ENCODE results near the gene CX3CL1. TPM values are rescaled to one million over a fixed set of nuclear protein-coding genes. Genes with fewer than 3 reads are reported as not detected.

The CX3CL1 gene
- total RNA-seq, 1 donor from 2014 or later, result 0.31 TPM

DNA sequence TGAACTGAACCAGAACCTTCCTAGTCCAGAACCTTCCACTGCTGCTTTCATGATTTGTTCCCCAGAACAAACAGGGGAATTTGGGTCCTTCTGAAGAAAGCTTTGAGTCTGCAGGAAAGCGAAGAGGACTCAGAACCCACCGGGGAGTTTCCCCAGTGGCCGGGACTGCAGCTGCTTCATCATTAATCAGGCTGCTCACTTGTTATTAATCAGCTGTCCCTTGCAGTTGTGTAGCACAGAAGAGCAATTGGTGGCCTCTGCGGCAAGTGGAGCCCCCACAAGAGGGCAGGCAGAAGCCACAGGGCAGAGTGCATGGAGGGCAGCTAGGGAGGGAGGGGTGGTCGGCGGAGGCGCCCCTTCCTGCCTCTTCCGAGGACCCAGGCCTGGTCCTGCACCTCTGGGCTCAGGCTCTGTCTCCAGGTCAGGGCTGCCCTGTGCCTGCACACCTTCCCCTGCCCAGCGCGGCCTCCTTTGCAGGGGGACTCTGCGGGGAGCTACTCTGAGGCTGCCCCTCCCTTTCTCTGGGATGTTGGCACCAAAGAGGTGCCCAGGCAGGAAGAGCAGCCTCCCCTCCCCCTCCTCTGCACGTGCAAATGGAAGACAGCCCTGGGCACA, 39.2 kb downstream of the CX3CL1 start:
- DNase-seq, result no peak
- TF ChIP-seq, protein P1, sequence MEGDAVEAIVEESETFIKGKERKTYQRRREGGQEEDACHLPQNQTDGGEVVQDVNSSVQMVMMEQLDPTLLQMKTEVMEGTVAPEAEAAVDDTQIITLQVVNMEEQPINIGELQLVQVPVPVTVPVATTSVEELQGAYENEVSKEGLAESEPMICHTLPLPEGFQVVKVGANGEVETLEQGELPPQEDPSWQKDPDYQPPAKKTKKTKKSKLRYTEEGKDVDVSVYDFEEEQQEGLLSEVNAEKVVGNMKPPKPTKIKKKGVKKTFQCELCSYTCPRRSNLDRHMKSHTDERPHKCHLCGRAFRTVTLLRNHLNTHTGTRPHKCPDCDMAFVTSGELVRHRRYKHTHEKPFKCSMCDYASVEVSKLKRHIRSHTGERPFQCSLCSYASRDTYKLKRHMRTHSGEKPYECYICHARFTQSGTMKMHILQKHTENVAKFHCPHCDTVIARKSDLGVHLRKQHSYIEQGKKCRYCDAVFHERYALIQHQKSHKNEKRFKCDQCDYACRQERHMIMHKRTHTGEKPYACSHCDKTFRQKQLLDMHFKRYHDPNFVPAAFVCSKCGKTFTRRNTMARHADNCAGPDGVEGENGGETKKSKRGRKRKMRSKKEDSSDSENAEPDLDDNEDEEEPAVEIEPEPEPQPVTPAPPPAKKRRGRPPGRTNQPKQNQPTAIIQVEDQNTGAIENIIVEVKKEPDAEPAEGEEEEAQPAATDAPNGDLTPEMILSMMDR (IDR thresholded peaks at IDR 0.05), result no peak
- Mint-ChIP-seq H3K9me3 (no peaks in the 10 kb centered on the region), H3K27ac (no peak overlapping the region), H3K36me3 (ENCODE audit: low read depth) (no peaks in the 10 kb centered on the region), H3K4me3 (no peak overlapping the region), H3K4me1 (peaks cover 55% of the 10 kb centered on the region), H3K27me3 (no peaks in the 10 kb centered on the region)
- intact Hi-C loops (cut with micrococcal nuclease), result loop anchor here (2.0 to 10.0 kb wide), 3 partner anchors 15 to 447 kb away; partner anchors contain the start of genes CETP and KATNB1
- ChIA-PET CTCF (no interaction called here), POLR2A (interaction anchor here (0.7 to 3.7 kb wide), 10 partner anchors 11 to 112 kb away, joined by 3 to 22 read pairs (median 5); no protein-coding TSS in a partner anchor)
- ATAC-seq (ENCODE audit: low read depth), result no peak

DNA sequence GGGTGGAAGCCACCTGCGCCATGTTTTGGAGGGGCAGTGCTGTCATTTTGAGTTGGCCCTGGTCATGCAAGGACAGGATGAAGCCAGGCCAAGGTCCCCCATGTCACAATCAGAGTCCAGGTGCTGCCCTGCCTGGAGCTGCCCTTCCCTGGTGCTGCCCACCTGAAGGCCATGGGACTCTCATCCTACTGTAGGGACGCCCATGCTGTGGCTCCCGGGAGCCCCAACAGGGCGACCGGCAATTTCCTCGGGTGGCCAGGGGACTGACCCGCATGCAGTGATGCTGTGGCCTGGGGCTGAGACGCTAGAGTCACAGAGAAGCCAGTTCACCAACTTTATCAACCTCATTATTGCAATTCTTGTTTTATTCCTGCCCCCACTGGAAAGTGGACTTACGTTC, 40.3 kb downstream of the CX3CL1 start:
- TF ChIP-seq, protein P1 (IDR thresholded peaks at IDR 0.05), result no peak
- peaks cover 64% of the 10 kb centered on the region for H3K4me1 Mint-ChIP-seq
- ATAC-seq (ENCODE audit: low read depth), result no peak
- H3K4me3 Mint-ChIP-seq, result no peak overlapping the region
- peak overlapping the region; percentile 81 for H3K27ac Mint-ChIP-seq
- POLR2A ChIA-PET, result interaction anchor here (1.1 to 3.7 kb wide), 8 partner anchors 12 to 113 kb away, joined by 8 to 22 read pairs (median 16); no protein-coding TSS in a partner anchor
- DNase-seq, result no peak
- no peaks in the 10 kb centered on the region for H3K9me3 Mint-ChIP-seq
- H3K27me3 Mint-ChIP-seq, result no peaks in the 10 kb centered on the region
- intact Hi-C loops (cut with micrococcal nuclease), result loop anchor here (10.0 kb wide), 2 partner anchors 322 to 448 kb away; partner anchors contain the start of genes CETP and KATNB1
- no peaks in the 10 kb centered on the region for H3K36me3 Mint-ChIP-seq (ENCODE audit: low read depth)
- CTCF ChIA-PET, result interaction anchor here (0.5 to 1.7 kb wide), 4 partner anchors 24 to 111 kb away, joined by 3 to 15 read pairs (median 4); no protein-coding TSS in a partner anchor

DNA sequence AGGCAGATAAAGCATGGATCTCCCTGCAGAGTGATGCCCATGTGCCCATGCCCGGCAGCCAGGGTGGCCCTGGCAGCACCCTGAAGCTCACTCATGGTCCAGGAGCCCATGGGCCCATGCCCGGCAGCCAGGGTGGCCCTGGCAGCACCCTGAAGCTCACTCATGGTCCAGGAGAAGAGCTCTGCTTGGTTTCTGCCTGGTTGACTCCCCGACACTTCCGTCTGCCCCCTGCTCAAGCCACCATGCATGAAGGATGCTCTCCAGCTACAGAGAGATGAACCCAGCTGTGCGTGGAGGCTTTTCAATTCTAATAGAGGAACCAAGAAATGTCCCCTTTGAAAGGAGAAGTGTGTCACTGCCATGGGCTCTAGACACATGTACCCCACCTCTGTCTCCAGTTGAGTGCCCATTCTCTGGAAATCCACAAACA, 41.0 kb downstream of the CX3CL1 start:
- ChIA-PET CTCF (interaction anchor here (0.6 to 1.7 kb wide), 7 partner anchors 25 to 235 kb away, joined by 3 to 15 read pairs (median 3); partner anchors contain the start of gene ARL2BP), POLR2A (interaction anchor here (0.8 to 3.7 kb wide), 16 partner anchors 13 to 227 kb away, joined by 3 to 22 read pairs (median 8); partner anchors contain the start of genes CIAPIN1, COQ9, POLR2C and PSME3IP1)
- TF ChIP-seq, protein P1 (IDR thresholded peaks at IDR 0.05), result no peak
- Mint-ChIP-seq H3K36me3 (ENCODE audit: low read depth) (no peaks in the 10 kb centered on the region), H3K4me3 (peak overlapping the region; percentile 69), H3K9me3 (no peaks in the 10 kb centered on the region), H3K27me3 (no peaks in the 10 kb centered on the region), H3K4me1 (peaks cover 68% of the 10 kb centered on the region), H3K27ac (peak overlapping the region; percentile 81)
- DNase-seq (peak; percentile 52), ATAC-seq (ENCODE audit: low read depth) (peak; percentile 89)
- intact Hi-C loops (cut with micrococcal nuclease), result loop anchor here (1.0 to 10.0 kb wide), 10 partner anchors 13 to 449 kb away; partner anchors contain the start of genes CCL22, CETP and KATNB1

DNA sequence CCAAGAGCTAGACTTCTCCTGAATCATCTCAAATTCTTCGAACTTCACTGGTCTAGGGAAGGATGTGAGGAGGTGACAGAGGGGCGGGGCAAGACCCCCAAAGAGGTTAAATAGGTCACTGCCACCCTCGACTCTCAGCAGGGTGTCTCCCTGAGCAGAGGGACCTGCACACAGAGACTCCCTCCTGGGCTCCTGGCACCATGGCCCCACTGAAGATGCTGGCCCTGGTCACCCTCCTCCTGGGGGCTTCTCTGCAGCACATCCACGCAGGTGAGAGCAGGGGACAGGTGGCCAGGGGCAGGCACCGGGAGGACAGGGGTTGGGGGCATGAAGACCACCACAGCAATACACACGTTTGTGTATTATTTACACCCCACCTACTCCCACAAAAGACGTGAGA, 41.4 kb downstream of the CX3CL1 start:
- intact Hi-C loops (cut with micrococcal nuclease), result loop anchor here (1.0 to 10.0 kb wide), 10 partner anchors 13 to 449 kb away; partner anchors contain the start of genes CCL22, CETP and KATNB1
- ChIA-PET POLR2A (interaction anchor here (0.8 to 3.7 kb wide), 16 partner anchors 13 to 228 kb away, joined by 3 to 22 read pairs (median 8); partner anchors contain the start of genes CIAPIN1, COQ9, POLR2C and PSME3IP1), CTCF (interaction anchor here (0.6 to 1.7 kb wide), 6 partner anchors 26 to 234 kb away, joined by 3 to 15 read pairs (median 3); partner anchors contain the start of gene ARL2BP)
- H3K4me1 Mint-ChIP-seq, result peaks cover 71% of the 10 kb centered on the region
- peak overlapping the region; percentile 69 for H3K4me3 Mint-ChIP-seq
- no peak for DNase-seq
- no peaks in the 10 kb centered on the region for H3K36me3 Mint-ChIP-seq (ENCODE audit: low read depth)
- TF ChIP-seq, protein P1 (IDR thresholded peaks at IDR 0.05), result no peak
- H3K9me3 Mint-ChIP-seq, result no peaks in the 10 kb centered on the region
- H3K27me3 Mint-ChIP-seq, result no peaks in the 10 kb centered on the region
- peak overlapping the region; percentile 81 for H3K27ac Mint-ChIP-seq
- ATAC-seq (ENCODE audit: low read depth), result peak; percentile 28

Measured in activated B cell treated with CpG ODN at 0.5 μM for 24 hours (primary cell).